Lung (tissue), 12 donors: ENCODE data around the gene MBD6. TPM values are rescaled to one million over a fixed set of nuclear protein-coding genes. Genes with fewer than 3 reads are reported as not detected.

Experiments
- ATAC-seq: fragments of 200-7000 bp; cut with Tn5 transposase; one replicate; pipeline ENCODE4 v1.9.1; 2020; ENCODE audit warnings: moderate number of reproducible peaks; ENCODE audit not compliant: insufficient read depth, low FRiP score
- DNase-seq, 3 donors: peaks; one replicate each; pipeline ENCODE4 v3.0.0-alpha.2; 2013 to 2017
- H3K27ac ChIP-seq, 2 donors: one replicate each; pipeline ENCODE4 v1.5.1; 2013; ENCODE audit warnings: mild to moderate bottlenecking in 2 of 2, moderate library complexity in 2 of 2, control low read depth in 1 of 2, inconsistent platforms in 1 of 2, low read depth in 1 of 2, low read length in 1 of 2
- H3K27me3 ChIP-seq, 3 donors: one replicate each; pipeline ENCODE4 v1.5.1; 2013; ENCODE audit warnings: low read length in 2 of 3; ENCODE audit not compliant: control insufficient read depth in 3 of 3, insufficient read depth in 3 of 3
- H3K36me3 ChIP-seq, 4 donors: one replicate each; pipeline ENCODE4 v1.5.1; 2013; ENCODE audit warnings: low read length in 4 of 4, mild to moderate bottlenecking in 1 of 4, moderate library complexity in 1 of 4; ENCODE audit not compliant: control insufficient read depth in 4 of 4, insufficient read depth in 4 of 4
- H3K4me1 ChIP-seq, 5 donors: one replicate each; pipeline ENCODE4 v1.5.1; 2013; ENCODE audit warnings: low read length in 5 of 5, mild to moderate bottlenecking in 2 of 5, moderate library complexity in 1 of 5; ENCODE audit not compliant: control insufficient read depth in 5 of 5, insufficient read depth in 5 of 5
- H3K4me3 ChIP-seq: one replicate; pipeline ENCODE4 v1.5.1; 2013; ENCODE audit warnings: mild to moderate bottlenecking, control low read depth, moderate library complexity
- H3K9ac ChIP-seq, 2 donors: one replicate each; pipeline ENCODE4 v1.5.1; 2013; ENCODE audit warnings: low read length in 2 of 2, control low read depth in 1 of 2; ENCODE audit not compliant: insufficient read depth in 1 of 2
- H3K9me3 ChIP-seq, 4 donors: one replicate each; pipeline ENCODE4 v1.5.1; 2013; ENCODE audit warnings: low read length in 3 of 4, mild to moderate bottlenecking in 1 of 4, moderate library complexity in 1 of 4; ENCODE audit not compliant: control insufficient read depth in 4 of 4, insufficient read depth in 3 of 4
- CTCF ChIP-seq: IDR thresholded peaks from 2 replicates; pipeline ENCODE4 v1.5.1; 2012; ENCODE audit warnings: mild to moderate bottlenecking; ENCODE audit errors: control extremely low read depth, extremely low read depth
- whole genome bisulfite sequencing, 2 donors: extraction: QIAGEN DNeasy Blood & Tissue Kit; methylation state at CpG; one replicate each; pipeline ENCODE4 v1.1.7; 2013; 5-methylcytosine and 5-hydroxymethylcytosine counted together
- polyA plus RNA-seq, 2 donors: library from polyadenylated mRNA; stranded (reverse); fragments of 200-250 nt; gene quantifications; one replicate each; pipeline ENCODE4 v1.2.1, GENCODE V29; 2013
- total RNA-seq, 2 donors: library from RNA; depleted of rRNA in 1 of 2; stranded (reverse); fragments of >200 nt in 1 of 2; gene quantifications; one replicate each; pipeline ENCODE4 v1.2.1, GENCODE V29; 2014 to 2021
- donor health status: control.
- donor health status: control.
- donor health status: Bipolar disorder and iron deficiency.
- donor health status: healthy.
- donor health status: DM: yes; HTN: yes; CAD: no.

Gene MBD6
- total and polyA plus RNA-seq, 4 donors = 26.0 to 132 (median 39.6) TPM

DNA sequence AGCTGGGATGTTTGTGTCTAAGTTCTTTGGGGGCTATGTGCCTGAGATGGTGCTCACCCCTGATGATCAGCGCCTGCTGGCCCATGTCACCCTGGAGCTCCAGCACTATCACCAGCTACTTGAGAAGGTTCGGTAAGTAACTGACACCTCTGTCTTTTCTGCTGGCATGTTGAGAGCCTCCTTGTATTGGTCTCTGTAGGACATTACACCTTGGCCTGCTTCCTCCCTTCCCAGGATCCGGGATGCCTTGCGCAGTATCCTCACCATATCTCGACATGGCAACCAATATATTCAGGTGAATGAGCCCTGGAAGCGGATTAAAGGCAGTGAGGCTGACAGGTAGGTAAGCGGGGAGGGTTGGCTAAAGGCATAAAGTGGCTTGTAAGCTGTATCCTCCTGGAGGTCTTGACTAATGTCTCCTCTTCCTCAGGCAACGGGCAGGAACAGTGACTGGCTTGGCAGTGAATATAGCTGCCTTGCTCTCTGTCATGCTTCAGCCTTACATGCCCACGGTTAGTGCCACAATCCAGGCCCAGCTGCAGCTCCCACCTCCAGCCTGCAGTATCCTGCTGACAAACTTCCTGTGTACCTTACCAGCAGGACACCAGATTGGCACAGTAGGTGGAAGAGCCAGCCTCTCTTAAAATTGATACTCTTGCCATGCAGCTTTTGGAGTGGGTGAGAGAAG is 7.8 kb upstream of the MBD6 start:
- H3K36me3 ChIP-seq = peaks cover 25 to 51% (median 38%) of the 10 kb centered on the region in 4 donors
- no peak overlapping the region for H3K9ac ChIP-seq
- DNase-seq = no peak
- no peaks in the 10 kb centered on the region for H3K9me3 ChIP-seq
- H3K4me3 ChIP-seq = no peak overlapping the region
- ATAC-seq = no peak
- H3K27ac ChIP-seq = peak overlapping the region in 1 of 2 donors; percentile 17
- TF ChIP-seq CTCF = no peak
- 87 to 90% methylated on average over 9 of the region's 9 CpGs for WGBS, 2 donors
- H3K4me1 ChIP-seq = peaks cover 4 to 19% (median 12%) of the 10 kb centered on the region in 5 donors
- no peaks in the 10 kb centered on the region for H3K27me3 ChIP-seq

DNA sequence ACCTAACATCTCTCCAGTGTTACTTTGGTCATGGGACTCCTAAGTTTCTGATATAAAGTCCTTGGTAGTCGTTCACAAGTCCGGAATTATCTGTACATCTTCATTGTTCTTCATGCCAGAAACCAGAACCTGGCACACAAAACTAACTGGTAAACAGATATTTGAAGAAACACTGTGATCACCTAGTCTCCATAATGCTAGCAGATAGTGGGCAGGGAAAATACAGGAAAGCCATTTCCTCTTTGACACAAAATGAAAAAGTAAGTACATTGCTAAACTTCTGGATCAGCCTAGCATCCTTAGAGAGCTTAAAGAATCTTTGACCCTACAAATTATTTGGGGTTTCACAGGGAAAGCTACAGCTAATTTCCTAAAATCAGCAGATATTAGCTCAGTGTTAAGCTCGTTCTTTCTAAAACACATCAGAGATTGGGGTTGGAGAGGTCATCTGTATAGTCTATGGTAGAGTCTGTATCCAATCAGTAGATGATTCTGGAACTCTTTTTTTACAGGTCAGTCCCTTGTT is 7.2 kb upstream of the MBD6 start:
- H3K27ac ChIP-seq = no peak overlapping the region

DNA sequence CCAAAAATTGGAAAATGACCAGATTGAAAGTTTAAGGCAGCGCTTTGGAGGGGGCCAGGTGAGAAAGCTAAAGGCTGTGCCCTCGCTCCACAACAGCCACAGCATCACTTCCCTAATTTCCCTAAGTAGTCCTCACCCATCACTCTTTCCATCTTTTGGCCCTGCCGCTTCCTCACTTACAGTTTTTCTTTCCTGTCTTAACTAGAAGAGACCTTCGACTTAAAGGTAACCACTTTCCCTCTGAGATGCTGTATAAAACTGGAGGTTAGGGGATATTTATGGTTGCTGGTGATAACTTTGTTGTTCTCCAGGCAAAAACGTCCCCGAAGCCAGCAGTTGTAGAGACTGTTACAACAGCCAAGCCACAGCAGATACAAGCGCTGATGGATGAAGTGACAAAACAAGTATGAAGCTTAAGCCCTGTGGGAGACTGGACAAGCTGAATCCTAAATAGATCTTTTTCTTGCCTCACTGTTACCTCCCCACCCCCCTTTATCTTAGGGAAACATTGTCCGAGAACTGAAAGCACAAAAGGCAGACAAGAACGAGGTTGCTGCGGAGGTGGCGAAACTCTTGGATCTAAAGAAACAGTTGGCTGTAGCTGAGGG is 6.6 kb upstream of the MBD6 start:
- no peak for TF ChIP-seq CTCF
- ATAC-seq (no peak), DNase-seq (peak in 1 of 3 donors; percentile 19)
- H3K9ac ChIP-seq = no peak overlapping the region
- 81 to 82% methylated on average over 11 of the region's 11 CpGs for WGBS, 2 donors
- H3K36me3 ChIP-seq = peaks cover 25 to 49% (median 35%) of the 10 kb centered on the region in 4 donors
- H3K9me3 ChIP-seq = no peaks in the 10 kb centered on the region
- no peaks in the 10 kb centered on the region for H3K27me3 ChIP-seq
- H3K4me1 ChIP-seq = peaks cover 4 to 22% (median 12%) of the 10 kb centered on the region in 5 donors
- no peak overlapping the region for H3K27ac ChIP-seq
- no peak overlapping the region for H3K4me3 ChIP-seq

More for the DNA sequence above, 7.2 kb upstream of the MBD6 start:
- 75 to 88% methylated on average over 3 of the region's 3 CpGs for WGBS, 2 donors
- peaks cover 25 to 50% (median 35%) of the 10 kb centered on the region in 4 donors for H3K36me3 ChIP-seq
- H3K27me3 ChIP-seq = no peaks in the 10 kb centered on the region
- H3K9me3 ChIP-seq = no peaks in the 10 kb centered on the region
- DNase-seq (no peak), ATAC-seq (no peak)
- no peak for TF ChIP-seq CTCF
- H3K9ac ChIP-seq = no peak overlapping the region
- no peak overlapping the region for H3K4me3 ChIP-seq
- H3K4me1 ChIP-seq = peaks cover 4 to 20% (median 12%) of the 10 kb centered on the region in 5 donors
